ENCODE data around the gene GOT2.

The GOT2 gene

DNA sequence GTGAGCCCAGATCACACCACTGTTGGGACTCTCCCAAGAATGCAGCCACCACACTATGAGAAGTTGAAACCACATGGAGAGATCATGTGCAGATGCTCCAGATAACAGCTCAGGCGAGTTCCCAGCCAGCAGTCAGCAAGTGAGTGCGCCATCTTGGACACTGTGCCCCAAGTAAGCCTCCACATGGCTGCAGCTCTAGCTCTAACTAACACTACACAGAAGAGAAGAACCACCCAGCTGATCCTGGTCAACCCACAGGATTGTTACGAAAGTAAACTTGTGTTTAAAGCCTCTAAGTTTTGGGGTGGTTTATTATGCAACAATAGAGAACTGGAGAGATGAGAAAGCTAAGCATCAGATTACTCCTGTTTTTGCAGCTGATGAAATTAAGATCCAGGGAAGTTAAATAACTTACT, 75.3 kb downstream of the GOT2 start:
- H3K27me3 ChIP-seq (ENCODE audit: control insufficient read depth, insufficient read depth, low read length): no peaks in the 10 kb centered on the region
- no peaks in the 10 kb centered on the region for H3K36me3 ChIP-seq (ENCODE audit: control insufficient read depth, insufficient read depth, low read length)
- no peak overlapping the region for H3K9ac ChIP-seq
- TF ChIP-seq, protein P1, sequence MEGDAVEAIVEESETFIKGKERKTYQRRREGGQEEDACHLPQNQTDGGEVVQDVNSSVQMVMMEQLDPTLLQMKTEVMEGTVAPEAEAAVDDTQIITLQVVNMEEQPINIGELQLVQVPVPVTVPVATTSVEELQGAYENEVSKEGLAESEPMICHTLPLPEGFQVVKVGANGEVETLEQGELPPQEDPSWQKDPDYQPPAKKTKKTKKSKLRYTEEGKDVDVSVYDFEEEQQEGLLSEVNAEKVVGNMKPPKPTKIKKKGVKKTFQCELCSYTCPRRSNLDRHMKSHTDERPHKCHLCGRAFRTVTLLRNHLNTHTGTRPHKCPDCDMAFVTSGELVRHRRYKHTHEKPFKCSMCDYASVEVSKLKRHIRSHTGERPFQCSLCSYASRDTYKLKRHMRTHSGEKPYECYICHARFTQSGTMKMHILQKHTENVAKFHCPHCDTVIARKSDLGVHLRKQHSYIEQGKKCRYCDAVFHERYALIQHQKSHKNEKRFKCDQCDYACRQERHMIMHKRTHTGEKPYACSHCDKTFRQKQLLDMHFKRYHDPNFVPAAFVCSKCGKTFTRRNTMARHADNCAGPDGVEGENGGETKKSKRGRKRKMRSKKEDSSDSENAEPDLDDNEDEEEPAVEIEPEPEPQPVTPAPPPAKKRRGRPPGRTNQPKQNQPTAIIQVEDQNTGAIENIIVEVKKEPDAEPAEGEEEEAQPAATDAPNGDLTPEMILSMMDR (IDR thresholded peaks at IDR 0.05): no peak
- no peak overlapping the region for H3K4me3 ChIP-seq (ENCODE audit: low read depth, low read length)
- no peaks in the 10 kb centered on the region for H3K79me2 ChIP-seq
- peaks cover 2% of the 10 kb centered on the region for H3K4me1 ChIP-seq
- no peaks in the 10 kb centered on the region for H3K9me3 ChIP-seq (ENCODE audit: control insufficient read depth, low read length)
- no peak overlapping the region for H3K4me2 ChIP-seq (ENCODE audit: low read length)
- H3K27ac ChIP-seq: no peak overlapping the region
- H2AFZ ChIP-seq: no peak overlapping the region
